Hepatocyte (in vitro differentiated cells): ENCODE data around the gene TBC1D17. TPM values are rescaled to one million over a fixed set of nuclear protein-coding genes. Genes with fewer than 3 reads are reported as not detected.
A peak's percentile ranks its signal among the peaks of the same experiment; 100 is the strongest.

Experiments used
- DNase-seq: peaks from one replicate; pipeline ENCODE4 v3.0.0-alpha.2; 2016; ENCODE audit warnings: low spot score
- H2AFZ ChIP-seq: fragments of 200-600 bp; sonication (generic); 2 replicates; pipeline ENCODE4 v1.6.0; 2016; ENCODE audit warnings: antibody characterized with exemption, mild to moderate bottlenecking
- H3K27ac ChIP-seq: fragments of 200-600 bp; sonication (generic); 2 replicates; pipeline ENCODE4 v1.5.1; 2016; ENCODE audit warnings: mild to moderate bottlenecking
- H3K27me3 ChIP-seq: fragments of 200-600 bp; sonication (generic); 2 replicates; pipeline ENCODE4 v1.6.1; 2016
- H3K36me3 ChIP-seq: fragments of 200-600 bp; sonication (generic); replicated peaks from 2 replicates; pipeline ENCODE4 v1.5.1; 2016; ENCODE audit warnings: low read depth; ENCODE audit not compliant: insufficient read depth
- H3K4me1 ChIP-seq: fragments of 200-600 bp; sonication (generic); 2 replicates; pipeline ENCODE4 v1.5.1; 2016; ENCODE audit warnings: mild to moderate bottlenecking, moderate library complexity; ENCODE audit not compliant: insufficient read depth
- H3K4me2 ChIP-seq: fragments of 200-600 bp; sonication (generic); 2 replicates; pipeline ENCODE4 v1.6.0; 2016
- H3K4me3 ChIP-seq: fragments of 200-600 bp; sonication (generic); 2 replicates; pipeline ENCODE4 v1.5.1; 2016; ENCODE audit warnings: mild to moderate bottlenecking
- H3K79me2 ChIP-seq: fragments of 200-600 bp; sonication (generic); 2 replicates; pipeline ENCODE4 v1.6.0; 2017; ENCODE audit warnings: mild to moderate bottlenecking
- H3K9me2 ChIP-seq: fragments of 200-600 bp; sonication (generic); replicated peaks from 2 replicates; pipeline ENCODE4 v1.6.0; 2017; ENCODE audit warnings: mild to moderate bottlenecking; ENCODE audit not compliant: insufficient read depth
- H3K9me3 ChIP-seq: fragments of 200-600 bp; sonication (generic); 2 replicates; pipeline ENCODE4 v1.5.1; 2016; ENCODE audit warnings: low read depth, mild to moderate bottlenecking
- H4K20me1 ChIP-seq: fragments of 200-600 bp; sonication (generic); 2 replicates; pipeline ENCODE4 v1.6.0; 2016; ENCODE audit warnings: mild to moderate bottlenecking; ENCODE audit not compliant: insufficient read depth, poor library complexity, severe bottlenecking
- EZH2 ChIP-seq: fragments of 200-600 bp; sonication (generic); IDR thresholded peaks from 2 replicates; pipeline ENCODE4 v1.6.1; 2016; ENCODE audit warnings: antibody characterized with exemption, mild to moderate bottlenecking, borderline replicate concordance
- EZH2phosphoT487 ChIP-seq: fragments of 200-600 bp; sonication (generic); IDR thresholded peaks from one replicate; pipeline ENCODE4 v1.6.1; 2018; ENCODE audit warnings: antibody characterized with exemption, mild to moderate bottlenecking, low read depth, moderate library complexity; ENCODE audit not compliant: unreplicated experiment, severe bottlenecking
- WGBS: methylation state at CpG from one replicate; pipeline ENCODE4 v1.1.6; 2016; ENCODE audit warnings: low lambda C conversion rate; ENCODE audit errors: missing lambda C conversion rate; 5-methylcytosine and 5-hydroxymethylcytosine counted together
- polyA plus RNA-seq: library from polyadenylated mRNA; unstranded; fragments of >200 nt; fragmentation: Nextera tagmentation; extraction: Ambion mirVana; gene quantifications from 2 replicates; pipeline ENCODE4 v1.2.1, GENCODE V29; 2016
- total RNA-seq: library from RNA; depleted of rRNA; stranded (reverse); fragments of >200 nt; gene quantifications from 2 replicates; pipeline ENCODE4 v1.2.3, GENCODE V29; 2014
- TF ChIP-seq, protein P1 (sequence below): fragments of 200-600 bp; sonication (generic); IDR thresholded peaks from 2 replicates; pipeline ENCODE4 v1.5.1; 2016; ENCODE audit warnings: antibody characterized with exemption, mild to moderate bottlenecking; ENCODE audit not compliant: poor library complexity

The TBC1D17 gene
- total and polyA plus RNA-seq, 2 experiments from 2014 or later, result 10.7 to 55.1 TPM

- H3K27me3 ChIP-seq, result no peaks in the 10 kb centered on the region
- peak within 1 kb of the TSS; percentile 64 for H2AFZ ChIP-seq
- H3K4me2 ChIP-seq, result peak within 1 kb of the TSS; percentile 99
- peak within 1 kb of the TSS; percentile 100 for H3K27ac ChIP-seq
- H3K4me1 ChIP-seq, result peaks cover 12% of the 10 kb centered on the region
- peak within 1 kb of the TSS; percentile 66 for H3K4me3 ChIP-seq
- peaks cover 62% of the 10 kb centered on the region for H3K79me2 ChIP-seq
- TF ChIP-seq EZH2phosphoT487 (no peak), EZH2 (no peak)
- TF ChIP-seq, protein P1, sequence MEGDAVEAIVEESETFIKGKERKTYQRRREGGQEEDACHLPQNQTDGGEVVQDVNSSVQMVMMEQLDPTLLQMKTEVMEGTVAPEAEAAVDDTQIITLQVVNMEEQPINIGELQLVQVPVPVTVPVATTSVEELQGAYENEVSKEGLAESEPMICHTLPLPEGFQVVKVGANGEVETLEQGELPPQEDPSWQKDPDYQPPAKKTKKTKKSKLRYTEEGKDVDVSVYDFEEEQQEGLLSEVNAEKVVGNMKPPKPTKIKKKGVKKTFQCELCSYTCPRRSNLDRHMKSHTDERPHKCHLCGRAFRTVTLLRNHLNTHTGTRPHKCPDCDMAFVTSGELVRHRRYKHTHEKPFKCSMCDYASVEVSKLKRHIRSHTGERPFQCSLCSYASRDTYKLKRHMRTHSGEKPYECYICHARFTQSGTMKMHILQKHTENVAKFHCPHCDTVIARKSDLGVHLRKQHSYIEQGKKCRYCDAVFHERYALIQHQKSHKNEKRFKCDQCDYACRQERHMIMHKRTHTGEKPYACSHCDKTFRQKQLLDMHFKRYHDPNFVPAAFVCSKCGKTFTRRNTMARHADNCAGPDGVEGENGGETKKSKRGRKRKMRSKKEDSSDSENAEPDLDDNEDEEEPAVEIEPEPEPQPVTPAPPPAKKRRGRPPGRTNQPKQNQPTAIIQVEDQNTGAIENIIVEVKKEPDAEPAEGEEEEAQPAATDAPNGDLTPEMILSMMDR, result no peak
- DNase-seq, result peak; percentile 97
- peaks cover 5% of the 10 kb centered on the region for H3K36me3 ChIP-seq
- H4K20me1 ChIP-seq, result peaks cover 41% of the 10 kb centered on the region
- H3K9me2 ChIP-seq, result no peaks in the 10 kb centered on the region
- H3K9me3 ChIP-seq, result no peaks in the 10 kb centered on the region
- 2% methylated on average over 42 of the region's 98 CpGs for WGBS
These were observed 26.8 kb upstream of the TBC1D17 start, which contains the start of gene PTOV1 for GRCh38 chr19:49850487-49851342. Gene PTOV1 (plus strand): TSS chr19:49851159.

DNA sequence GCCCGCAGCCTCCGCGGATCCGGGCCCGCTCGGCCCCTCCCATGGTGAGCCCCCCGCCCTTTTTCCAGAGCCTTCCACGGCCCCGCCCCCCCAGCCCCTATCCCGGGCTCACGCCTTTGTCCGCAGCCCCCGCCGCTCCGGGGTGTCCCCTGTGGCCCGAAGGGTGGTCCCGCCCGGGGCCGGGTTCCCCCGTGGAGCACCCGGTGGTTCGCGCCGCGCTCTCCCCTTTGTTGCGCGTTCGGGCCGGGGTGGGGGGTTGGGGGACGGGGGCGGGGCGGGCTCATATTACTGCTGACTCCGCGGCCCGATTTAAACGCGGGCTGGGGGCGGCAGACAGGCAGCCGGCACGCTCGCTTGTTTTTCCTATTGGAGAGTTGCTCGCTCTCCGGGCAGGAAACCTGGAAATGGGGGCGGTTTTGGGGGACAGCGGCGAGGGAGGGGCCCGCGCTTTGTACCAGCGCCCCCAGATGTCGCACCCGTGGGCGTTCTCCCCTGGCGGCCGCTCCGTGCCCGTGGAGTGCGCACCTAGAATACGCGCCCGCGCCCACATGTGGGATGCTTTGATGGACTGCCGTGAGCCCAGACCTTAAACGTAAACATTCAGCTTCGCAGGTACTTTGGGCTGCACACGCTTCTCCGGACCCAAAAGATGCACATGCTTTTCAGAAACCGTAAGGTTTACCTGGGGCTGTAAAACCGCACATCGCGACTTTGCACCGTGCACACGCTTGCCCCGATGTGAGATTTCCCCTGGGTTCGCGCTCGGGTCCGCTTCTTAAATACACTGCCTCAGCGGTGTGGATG, 25.8 kb upstream of the TBC1D17 start:
- peak overlapping the region; percentile 100 for H3K27ac ChIP-seq
- H3K9me3 ChIP-seq, result no peaks in the 10 kb centered on the region
- H3K4me3 ChIP-seq, result peak overlapping the region; percentile 66
- H4K20me1 ChIP-seq, result peaks cover 50% of the 10 kb centered on the region
- WGBS, result 3% methylated on average over 40 of the region's 78 CpGs
- H3K27me3 ChIP-seq, result no peaks in the 10 kb centered on the region
- DNase-seq, result peak; percentile 53
- peak overlapping the region; percentile 99 for H3K4me2 ChIP-seq
- no peaks in the 10 kb centered on the region for H3K9me2 ChIP-seq
- no peak for TF ChIP-seq EZH2
- TF ChIP-seq EZH2phosphoT487, result no peak
- peaks cover 5% of the 10 kb centered on the region for H3K36me3 ChIP-seq
- H3K79me2 ChIP-seq, result peaks cover 69% of the 10 kb centered on the region
- H2AFZ ChIP-seq, result peak overlapping the region; percentile 64
- peaks cover 12% of the 10 kb centered on the region for H3K4me1 ChIP-seq

DNA sequence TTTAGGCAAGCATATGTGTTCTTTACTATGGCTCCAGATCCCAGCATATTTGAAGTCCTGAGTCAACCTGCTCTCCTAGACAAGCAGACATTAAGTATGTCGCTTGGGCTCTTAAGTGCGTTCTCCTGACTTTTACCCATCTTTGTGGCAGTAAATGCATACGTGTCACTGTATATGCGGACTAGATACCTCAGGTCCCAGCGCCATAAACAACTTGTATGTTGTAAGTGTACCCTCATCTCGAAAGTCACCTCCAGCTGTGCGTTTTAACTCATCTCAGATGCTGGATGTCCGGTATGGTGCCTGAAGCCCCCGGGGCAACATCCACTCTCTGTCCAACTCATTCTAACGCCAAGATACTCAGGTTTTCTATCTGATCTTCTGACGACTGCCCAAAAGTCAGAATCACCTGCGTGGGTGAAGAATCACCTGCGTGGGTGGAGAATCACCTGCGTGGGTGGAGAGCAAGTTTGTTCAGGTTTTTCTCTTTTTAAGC, 24.8 kb upstream of the TBC1D17 start:
- TF ChIP-seq EZH2, result no peak
- TF ChIP-seq, protein P1, result no peak
- TF ChIP-seq EZH2phosphoT487, result no peak
- H2AFZ ChIP-seq, result no peak overlapping the region
- no peaks in the 10 kb centered on the region for H3K9me3 ChIP-seq
- DNase-seq, result no peak
- H3K9me2 ChIP-seq, result no peaks in the 10 kb centered on the region
- H3K4me3 ChIP-seq, result peak overlapping the region; percentile 66
- peaks cover 12% of the 10 kb centered on the region for H3K4me1 ChIP-seq
- peaks cover 5% of the 10 kb centered on the region for H3K36me3 ChIP-seq
- H3K4me2 ChIP-seq, result peak overlapping the region; percentile 99
- 62% methylated on average over 14 of the region's 14 CpGs for WGBS
- H4K20me1 ChIP-seq, result peaks cover 60% of the 10 kb centered on the region
- H3K27ac ChIP-seq, result no peak overlapping the region
- peaks cover 69% of the 10 kb centered on the region for H3K79me2 ChIP-seq
- no peaks in the 10 kb centered on the region for H3K27me3 ChIP-seq
